Stimulated activated CD4-positive, alpha-beta T cell treated with anti-CD3 and anti-CD28 coated beads, Interleukin-12 subunit alpha, Interleukin-12 subunit beta, amount 100 ng/mL, for 4 hours (primary cell): ENCODE results near the gene OCRL.

Experiments used
- DNase-seq: peaks from one replicate; pipeline ENCODE4 v3.0.0-alpha.2; 2020

OCRL gene

DNA sequence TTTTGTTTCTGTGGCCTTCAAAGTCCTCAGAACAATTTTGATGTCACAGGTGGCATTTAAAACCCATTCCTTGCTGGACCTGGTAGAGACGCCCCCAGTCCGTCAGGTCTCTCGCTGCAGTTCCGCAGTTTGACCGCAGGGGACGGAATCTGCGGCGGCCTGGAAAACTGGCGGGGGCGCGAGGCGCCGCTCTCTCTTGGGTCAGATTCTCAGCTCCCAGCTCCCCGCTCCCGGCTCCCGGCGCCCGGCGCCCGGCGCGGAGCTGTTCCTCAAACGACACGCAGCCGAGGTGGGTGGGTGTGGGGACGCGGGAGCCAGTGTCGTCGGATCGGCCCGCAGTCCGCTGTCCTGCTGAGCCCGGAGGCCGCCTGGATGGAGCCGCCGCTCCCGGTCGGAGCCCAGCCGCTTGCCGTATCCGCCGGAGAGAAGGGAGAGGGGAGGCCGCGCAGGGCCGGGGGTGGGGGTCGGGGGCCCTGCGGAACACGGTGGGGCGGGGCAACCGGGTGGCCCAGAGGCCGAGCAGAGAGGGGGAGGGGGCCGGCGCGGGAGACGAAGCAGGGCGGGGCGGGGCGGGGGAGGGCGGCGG lies at the start of gene OCRL:
Gene OCRL (plus strand): TSS at position 192 of the 586 bp plus-strand sequence. CDS start 181 bp downstream, at position 373.
- peak; percentile 34 for DNase-seq

DNA sequence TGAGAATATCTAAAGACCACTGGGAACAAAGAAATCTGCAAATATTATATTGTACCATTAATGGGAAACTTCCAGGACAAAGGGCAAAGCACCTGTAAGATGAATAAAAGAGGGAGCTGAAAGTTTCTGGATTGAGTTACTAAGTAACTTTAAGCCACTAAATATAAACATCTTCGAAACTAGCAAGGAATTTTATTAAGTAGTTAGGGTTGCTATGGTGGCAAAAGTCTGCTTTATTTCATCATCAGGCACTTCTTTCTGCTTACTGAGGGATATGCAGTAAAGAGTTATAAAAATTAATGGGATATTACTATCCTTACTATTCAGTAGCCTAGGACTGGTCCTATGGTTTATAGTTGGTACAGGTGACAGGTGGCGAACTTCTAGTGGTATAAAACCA lies 49.7 kb upstream of the OCRL start:
- DNase-seq = no peak

DNA sequence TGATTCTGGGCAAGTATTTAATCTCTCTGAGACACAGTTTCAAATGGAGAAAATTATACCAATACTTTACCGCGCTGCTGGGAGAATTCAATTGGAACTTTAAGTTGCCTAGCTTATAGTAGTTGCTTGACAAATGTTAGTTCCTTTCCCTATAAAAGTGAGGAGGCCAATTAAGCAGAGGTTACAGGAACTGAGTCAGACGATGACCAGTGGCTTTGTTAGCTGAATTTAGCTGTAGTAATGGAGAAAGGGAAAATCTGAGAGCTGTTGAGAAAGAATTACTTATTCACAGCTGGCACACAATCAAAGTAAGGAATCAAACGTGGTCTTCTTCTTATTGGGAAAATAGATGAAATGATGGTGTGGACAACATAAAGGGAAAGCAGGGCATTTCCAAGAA lies 46.4 kb upstream of the OCRL start:
- no peak for DNase-seq

DNA sequence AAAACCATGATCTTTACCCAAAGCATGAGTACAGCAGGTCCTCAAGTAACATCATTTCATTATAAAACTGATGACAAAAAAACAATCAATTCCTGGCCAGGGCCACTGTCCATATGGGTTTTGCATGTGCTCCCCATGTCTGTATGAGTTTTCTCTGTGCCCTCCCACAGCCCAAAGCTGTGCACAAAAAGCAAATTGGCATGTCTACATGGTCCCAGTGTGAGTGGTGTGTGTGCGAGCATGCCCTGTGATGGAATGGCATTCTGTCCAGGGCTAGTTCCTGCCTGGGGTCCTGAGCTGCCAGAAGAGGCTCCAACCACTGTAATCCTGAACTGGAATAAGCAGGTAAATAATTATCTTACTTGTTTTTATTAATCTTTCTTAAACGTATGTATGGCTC lies 45.2 kb upstream of the OCRL start:
- DNase-seq = no peak

- no peak for DNase-seq
Observed at GRCh38 chrX:129495900-129496299, 44.2 kb upstream of the OCRL start.

DNA sequence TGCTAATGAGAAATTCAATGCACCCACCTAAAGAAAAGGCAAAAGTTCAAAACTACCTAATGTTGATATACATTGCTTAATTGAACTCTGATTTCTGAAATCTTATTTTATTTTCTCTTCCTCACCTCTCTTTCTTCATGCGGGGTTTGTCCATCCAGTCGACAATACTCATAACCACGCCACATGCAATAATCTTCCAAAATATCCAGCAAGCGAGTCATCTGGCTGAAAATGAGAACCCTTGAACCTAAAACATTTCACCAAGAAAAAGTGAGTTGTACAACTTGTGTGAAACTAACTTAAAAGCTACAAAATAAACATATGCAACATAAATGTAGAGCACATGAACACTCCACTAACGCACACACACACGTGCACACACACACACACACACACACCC lies 43.4 kb upstream of the OCRL start:
- no peak for DNase-seq

DNA sequence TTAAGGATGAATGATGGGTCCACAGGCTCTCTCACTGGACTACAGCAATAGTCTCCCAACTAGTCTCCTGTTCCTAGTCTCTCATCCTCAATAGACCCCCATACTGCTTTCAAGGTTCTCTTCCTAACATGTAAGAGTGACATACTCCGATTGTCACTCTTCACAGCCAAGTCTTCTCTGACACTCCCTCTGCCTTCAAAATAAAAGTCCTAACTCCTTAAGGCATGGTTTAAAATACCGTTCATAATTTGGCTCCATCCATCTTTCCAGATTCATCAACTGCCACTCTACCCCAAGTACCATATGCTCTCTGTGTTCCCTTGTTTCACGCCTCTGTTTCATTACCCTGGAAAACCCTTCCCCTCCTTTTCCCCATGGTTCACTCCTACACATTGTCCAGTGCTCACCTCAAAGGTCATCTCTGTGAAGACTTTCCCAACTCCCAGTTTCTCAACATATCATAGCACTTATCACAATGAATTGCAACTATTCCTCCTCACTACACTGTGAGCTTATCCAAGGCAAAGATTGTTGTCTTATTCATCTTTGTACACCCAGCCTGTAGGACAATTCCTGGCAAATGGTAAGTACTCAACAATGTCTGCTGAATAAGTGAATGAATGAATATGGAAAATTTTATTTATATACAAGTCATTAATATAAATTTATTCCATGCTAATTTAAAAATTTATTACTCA lies 42.8 kb upstream of the OCRL start:
- DNase-seq = no peak

GRCh38 chrX:129510331-129510730 lies 29.7 kb upstream of the OCRL start:
- DNase-seq = no peak

GRCh38 chrX:129511689-129512088 lies 28.4 kb upstream of the OCRL start:
- no peak for DNase-seq

GRCh38 chrX:129512409-129512808 lies 27.6 kb upstream of the OCRL start:
- no peak for DNase-seq

GRCh38 chrX:129516402-129516801 lies 23.7 kb upstream of the OCRL start:
- no peak for DNase-seq

- DNase-seq = no peak
Observed at GRCh38 chrX:129520151-129520550, 19.9 kb upstream of the OCRL start.

DNA sequence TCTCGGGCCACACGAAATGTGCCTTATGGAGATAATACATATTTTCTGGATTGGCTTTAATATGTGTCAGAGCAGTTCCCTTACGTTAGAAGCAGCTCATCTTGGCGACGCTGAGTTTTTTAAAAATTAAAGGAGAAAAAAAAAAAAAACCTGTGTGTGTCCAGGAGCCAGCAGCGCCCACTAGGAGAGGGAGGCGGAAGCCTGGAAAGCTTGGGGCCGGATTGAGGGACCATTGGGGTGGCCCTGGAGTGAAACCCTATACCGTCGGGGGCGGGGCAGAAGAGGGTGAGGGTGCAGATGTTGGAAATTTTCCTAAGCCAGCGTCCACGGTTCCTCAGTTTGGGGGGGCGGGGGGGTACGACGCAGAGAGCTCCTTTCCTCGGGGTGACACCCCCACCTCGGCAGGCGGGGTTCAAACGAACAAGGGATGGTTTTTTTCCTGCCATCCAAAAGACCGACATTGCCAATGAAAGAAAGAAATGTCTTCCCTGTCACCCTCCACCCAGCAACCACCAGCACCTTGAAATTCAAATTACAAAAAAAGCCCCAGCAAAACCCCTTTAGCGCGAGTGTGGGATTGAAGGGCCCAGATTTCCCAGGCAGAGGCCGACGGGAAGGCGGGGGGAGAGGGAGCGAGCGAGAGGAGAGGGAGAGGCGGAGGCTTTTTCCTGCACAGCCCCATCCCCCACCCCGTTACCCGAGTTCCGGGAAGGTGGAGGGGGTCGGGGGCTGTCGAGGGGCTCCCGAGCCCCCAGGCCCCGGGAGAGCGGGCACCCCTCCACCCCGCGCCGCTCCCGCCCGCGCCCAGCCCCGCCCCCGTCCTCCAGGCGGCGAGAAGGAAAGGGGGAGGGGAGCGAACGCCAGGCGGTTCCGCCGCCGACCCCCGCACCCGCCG lies 17.6 kb upstream of the OCRL start:
- DNase-seq = peak; percentile 2

- no peak for DNase-seq
Observed at GRCh38 chrX:129523079-129523911, 16.8 kb upstream of the OCRL start, which contains the start of gene SMARCA1. TSS of gene SMARCA1 (minus strand) at chrX:129523490. CDS start at chrX:129523370, 120 bp downstream.

DNA sequence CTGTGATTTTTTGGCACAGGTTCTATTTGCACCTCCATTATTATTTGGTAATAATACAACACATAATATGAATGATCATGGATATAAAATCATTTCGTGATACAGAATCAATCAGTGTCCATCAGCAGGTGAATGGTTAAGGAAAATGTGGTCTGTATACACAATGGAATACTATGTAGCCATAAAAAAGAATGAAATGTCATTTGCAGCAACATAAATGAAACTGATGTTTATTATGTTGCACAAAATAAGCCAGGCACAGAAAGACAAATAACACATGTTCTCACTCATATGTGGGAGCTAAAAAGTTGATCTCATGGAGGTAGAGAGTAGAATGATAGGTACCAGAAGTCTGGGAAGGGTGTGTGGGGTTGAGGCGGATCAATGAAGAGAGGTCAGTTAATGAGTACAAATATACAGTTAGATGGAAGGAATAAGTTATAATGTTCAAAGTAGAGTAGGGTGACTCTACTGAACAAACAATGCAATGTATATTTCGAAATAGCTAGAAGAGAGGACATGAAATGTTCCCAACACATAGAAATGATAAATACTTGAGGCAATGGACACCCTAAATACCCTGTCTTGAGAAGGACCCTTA lies 15.7 kb upstream of the OCRL start:
- DNase-seq = no peak

GRCh38 chrX:129525162-129525561 lies 14.9 kb upstream of the OCRL start:
- DNase-seq = no peak

- no peak for DNase-seq
Observed at GRCh38 chrX:129525896-129526295, 14.2 kb upstream of the OCRL start.

DNA sequence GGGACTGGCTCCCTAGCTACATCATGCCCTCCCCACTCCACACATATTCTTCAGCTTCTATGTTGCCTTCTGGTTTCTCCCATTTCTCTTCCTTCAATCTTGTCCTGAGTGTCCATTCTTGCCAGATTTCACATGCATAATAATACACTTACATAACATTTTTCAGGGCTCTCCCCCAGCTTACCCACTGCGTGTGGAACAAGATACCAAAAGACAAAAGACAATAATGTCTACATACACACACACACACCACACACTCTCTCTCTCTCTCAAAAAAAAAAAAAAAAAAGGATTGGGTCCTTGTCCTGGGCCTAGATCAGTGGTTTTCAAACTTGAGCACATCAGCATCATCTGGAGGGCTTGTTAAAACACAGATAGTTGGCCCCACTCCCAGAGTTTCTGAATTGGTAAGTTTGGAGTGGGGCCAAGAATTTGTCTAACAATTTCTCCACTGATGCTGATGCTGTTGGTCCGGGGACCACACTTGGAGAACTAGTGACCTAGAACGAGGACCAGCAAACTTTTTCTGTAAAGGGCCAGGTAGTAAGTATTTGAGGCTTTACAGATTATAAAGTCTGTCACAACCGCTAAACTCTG lies 10.3 kb upstream of the OCRL start:
- DNase-seq = no peak

GRCh38 chrX:129530410-129530809 lies 9.6 kb upstream of the OCRL start:
- no peak for DNase-seq

DNA sequence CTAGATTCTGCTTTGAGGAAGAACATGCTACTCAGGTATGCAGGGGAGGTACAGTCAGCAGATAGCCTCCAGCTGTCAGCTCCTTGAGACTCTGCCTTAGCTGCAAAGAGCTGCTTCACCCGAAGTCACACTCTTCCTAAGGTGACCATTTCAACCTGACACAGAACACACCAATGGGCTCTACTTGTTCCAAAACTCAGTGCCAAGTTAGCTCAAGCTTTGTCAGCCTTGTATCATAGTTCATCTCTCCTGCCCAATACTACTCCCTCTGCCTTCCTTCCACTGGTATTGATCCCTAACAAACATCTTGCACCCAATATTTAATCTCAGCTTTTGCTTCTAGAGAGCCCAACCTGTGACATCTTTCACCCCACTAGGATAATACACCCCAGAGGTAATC lies 8.9 kb upstream of the OCRL start:
- no peak for DNase-seq

DNA sequence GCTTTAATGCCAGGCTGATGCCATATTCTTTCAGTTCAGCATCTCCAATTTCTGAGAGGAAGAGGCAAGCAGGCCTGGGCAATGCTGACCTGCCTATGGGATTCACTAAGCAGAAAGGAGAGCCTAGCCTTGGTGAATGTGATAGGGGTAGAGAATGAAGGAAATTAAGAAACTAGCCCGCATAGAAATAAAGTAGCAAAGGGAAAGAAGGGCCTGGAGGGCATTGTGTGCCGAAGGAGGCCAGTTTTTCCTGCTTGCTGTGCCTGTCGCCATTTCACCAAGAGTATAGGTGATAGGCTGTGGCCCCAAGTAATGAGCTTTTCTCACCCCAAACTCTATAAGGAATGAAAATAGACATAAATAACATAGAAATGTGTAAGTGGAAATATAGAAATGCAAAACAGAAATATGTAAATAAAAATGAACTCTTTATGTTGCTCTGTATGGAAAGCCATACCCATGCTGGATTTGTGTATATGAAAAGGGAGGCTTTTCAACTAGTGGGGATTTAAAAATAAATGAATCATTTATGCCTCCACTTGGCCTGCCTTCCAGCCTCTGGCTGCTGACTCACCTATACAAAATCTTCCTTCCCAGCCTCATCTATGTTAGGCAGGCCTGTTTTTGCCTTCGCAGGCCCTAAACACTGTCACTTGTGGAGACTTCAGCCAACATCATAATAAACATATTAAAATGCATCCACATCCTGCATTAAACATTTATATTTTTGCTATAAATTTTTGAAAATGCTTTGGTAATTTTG lies 5.1 kb upstream of the OCRL start:
- DNase-seq = no peak
